G401.6 (cell line): ENCODE results near the gene ZNG1A.
"Not testable (repeated sequence)": the region's sequence is repeated elsewhere in the genome, so short reads cannot be mapped to it uniquely, and the experiment has no call there.

Experiments used
- FAIRE-seq: peaks from 2 replicates; lab custom pipeline; 2012; peaks lifted over from hg19 to GRCh38; lab: Jason Lieb, UNC

Gene ZNG1A

GRCh38 chr9:169757-170156 is 9.1 kb downstream of the ZNG1A start:
- FAIRE-seq, result not testable (repeated sequence)

GRCh38 chr9:159871-160270 is 19.0 kb downstream of the ZNG1A start:
- FAIRE-seq, result not testable (repeated sequence)

- not testable (repeated sequence) for FAIRE-seq
These were observed 27.7 kb downstream of the ZNG1A start for GRCh38 chr9:151173-151572.

- FAIRE-seq, result not testable (repeated sequence)
These were observed 39.0 kb downstream of the ZNG1A start for GRCh38 chr9:139880-140279.

- FAIRE-seq, result not testable (repeated sequence)
These were observed 60.8 kb downstream of the ZNG1A start, which contains the start of gene FOXD4 for GRCh38 chr9:117995-118467. Gene FOXD4 (minus strand): TSS chr9:118417. CDS start chr9:118119, 298 bp downstream.

GRCh38 chr9:117144-117994 is 61.5 kb downstream of the ZNG1A start:
- not testable (repeated sequence) for FAIRE-seq

GRCh38 chr9:116239-117077 is 62.4 kb downstream of the ZNG1A start:
- FAIRE-seq, result not testable (repeated sequence)

GRCh38 chr9:115118-115451 is 63.8 kb downstream of the ZNG1A start:
- FAIRE-seq, result not testable (repeated sequence)

- FAIRE-seq, result not testable (repeated sequence)
These were observed 64.4 kb downstream of the ZNG1A start for GRCh38 chr9:114267-115117.

- not testable (repeated sequence) for FAIRE-seq
These were observed 65.2 kb downstream of the ZNG1A start for GRCh38 chr9:113468-114266.

- not testable (repeated sequence) for FAIRE-seq
These were observed 66.0 kb downstream of the ZNG1A start for GRCh38 chr9:112589-113467.

GRCh38 chr9:110672-111071 is 68.2 kb downstream of the ZNG1A start:
- FAIRE-seq, result not testable (repeated sequence)

- not testable (repeated sequence) for FAIRE-seq
These were observed 69.3 kb downstream of the ZNG1A start for GRCh38 chr9:109540-109939.

- not testable (repeated sequence) for FAIRE-seq
These were observed 69.9 kb downstream of the ZNG1A start for GRCh38 chr9:108742-109495.

GRCh38 chr9:105991-106390 is 72.9 kb downstream of the ZNG1A start:
- not testable (repeated sequence) for FAIRE-seq

GRCh38 chr9:100430-100829 is 78.4 kb downstream of the ZNG1A start:
- not testable (repeated sequence) for FAIRE-seq

- FAIRE-seq, result not testable (repeated sequence)
These were observed 79.0 kb downstream of the ZNG1A start for GRCh38 chr9:99867-100266.

- FAIRE-seq, result not testable (repeated sequence)
These were observed 80.1 kb downstream of the ZNG1A start for GRCh38 chr9:98775-99174.

GRCh38 chr9:94992-95391 is 83.9 kb downstream of the ZNG1A start:
- FAIRE-seq, result not testable (repeated sequence)
